GM23338 (cell line): ENCODE data around the gene OR51V1. TPM values are rescaled to one million over a fixed set of nuclear protein-coding genes. Genes with fewer than 3 reads are reported as not detected.

Experiments used
- ATAC-seq: fragments of 200-7000 bp; cut with Tn5 transposase; 3 replicates; pipeline ENCODE4 v1.9.1; 2020
- DNase-seq: peaks from one replicate; pipeline ENCODE4 v3.0.0-alpha.2; 2015; ENCODE audit warnings: low spot score
- H2AFZ ChIP-seq: fragments of 200-600 bp; sonication (generic); 2 replicates; pipeline ENCODE4 v1.8.0; 2016; ENCODE audit warnings: antibody characterized with exemption, mild to moderate bottlenecking, moderate library complexity
- H3F3A ChIP-seq: fragments of 200-600 bp; sonication (generic); replicated peaks from 2 replicates; pipeline ENCODE4 v1.8.0; 2017; ENCODE audit warnings: antibody characterized with exemption, mixed run types, low read depth
- H3K27ac ChIP-seq: fragments of 200-600 bp; sonication (generic); 2 replicates; pipeline ENCODE4 v1.6.1; 2016; ENCODE audit warnings: low read depth
- H3K27me3 ChIP-seq: fragments of 200-600 bp; sonication (generic); 2 replicates; pipeline ENCODE4 v1.8.0; 2016; ENCODE audit warnings: mild to moderate bottlenecking, mixed run types, moderate library complexity; ENCODE audit not compliant: insufficient read depth
- H3K36me3 ChIP-seq: fragments of 200-600 bp; sonication (generic); 2 replicates; pipeline ENCODE4 v1.8.0; 2016; ENCODE audit warnings: mild to moderate bottlenecking; ENCODE audit not compliant: insufficient read depth
- H3K4me1 ChIP-seq: fragments of 200-600 bp; sonication (generic); 2 replicates; pipeline ENCODE4 v1.8.0; 2016; ENCODE audit warnings: mild to moderate bottlenecking, moderate library complexity; ENCODE audit not compliant: insufficient read depth
- H3K4me2 ChIP-seq: fragments of 200-600 bp; sonication (generic); 2 replicates; pipeline ENCODE4 v1.7.1; 2017; ENCODE audit warnings: mixed run types
- H3K4me3 ChIP-seq: fragments of 200-600 bp; sonication (generic); 2 replicates; pipeline ENCODE4 v1.6.1; 2016; ENCODE audit warnings: mixed run types
- H3K79me2 ChIP-seq: fragments of 200-600 bp; sonication (generic); replicated peaks from 2 replicates; pipeline ENCODE4 v1.8.0; 2017; ENCODE audit warnings: mild to moderate bottlenecking; ENCODE audit not compliant: insufficient read depth
- H3K9me2 ChIP-seq: fragments of 200-600 bp; sonication (generic); 2 replicates; pipeline ENCODE4 v1.8.0; 2017; ENCODE audit not compliant: insufficient read depth
- H4K20me1 ChIP-seq: fragments of 200-600 bp; sonication (generic); replicated peaks from 2 replicates; pipeline ENCODE4 v1.8.0; 2017; ENCODE audit warnings: mild to moderate bottlenecking; ENCODE audit not compliant: insufficient read depth
- H3K27ac Mint-ChIP-seq: 2 replicates; pipeline ENCODE4 v1.8.0; 2020; ENCODE audit warnings: inconsistent platforms, mild to moderate bottlenecking, moderate library complexity, mixed read lengths
- H3K27me3 Mint-ChIP-seq: 3 replicates; pipeline ENCODE4 v1.8.0; 2022; ENCODE audit warnings: low read depth, mild to moderate bottlenecking, moderate library complexity, mixed read lengths, inconsistent platforms; ENCODE audit not compliant: insufficient read depth, poor library complexity
- H3K36me3 Mint-ChIP-seq: 3 replicates; pipeline ENCODE4 v1.8.0; 2021; ENCODE audit warnings: low read depth, mild to moderate bottlenecking, inconsistent platforms, moderate library complexity, mixed read lengths
- H3K4me1 Mint-ChIP-seq: 3 replicates; pipeline ENCODE4 v1.8.0; 2020; ENCODE audit warnings: mild to moderate bottlenecking, inconsistent platforms, mixed read lengths
- H3K4me3 Mint-ChIP-seq: 3 replicates; pipeline ENCODE4 v1.8.0; 2021; ENCODE audit warnings: moderate library complexity, mild to moderate bottlenecking, inconsistent platforms, mixed read lengths
- H3K9me3 Mint-ChIP-seq: 3 replicates; pipeline ENCODE4 v1.8.0; 2020; ENCODE audit warnings: moderate library complexity, mild to moderate bottlenecking, inconsistent platforms, mixed read lengths
- CREB1 ChIP-seq: fragments of 250-450 bp; sonication (Bioruptor Pico); IDR thresholded peaks from 2 replicates; pipeline ENCODE4 v1.5.0; 2020; ENCODE audit warnings: low read depth, mild to moderate bottlenecking, moderate library complexity
- CTCF ChIP-seq, 2 experiments: fragments of 200-600 bp in 1 of 2; sonication (generic) in 1 of 2; conservative IDR thresholded peaks; 2 replicates each; pipeline versions ENCODE4 v1.5.1 to v1.6.1; 2016 to 2017; ENCODE audit warnings: antibody characterized with exemption in 2 of 2, low read depth in 2 of 2, mild to moderate bottlenecking in 2 of 2, moderate library complexity in 1 of 2
- EZH2 ChIP-seq: fragments of 200-600 bp; sonication (generic); IDR thresholded peaks from one replicate; pipeline ENCODE4 v1.8.0; 2017; ENCODE audit warnings: antibody characterized with exemption, mild to moderate bottlenecking, low read depth; ENCODE audit not compliant: unreplicated experiment
- EZH2phosphoT487 ChIP-seq: fragments of 200-600 bp; sonication (generic); IDR thresholded peaks from one replicate; pipeline ENCODE4 v1.8.1; 2018; ENCODE audit warnings: antibody characterized with exemption; ENCODE audit not compliant: unreplicated experiment
- JUNB ChIP-seq: IDR thresholded peaks from one replicate; pipeline ENCODE4 v1.6.1; 2016; ENCODE audit warnings: antibody characterized with exemption; ENCODE audit not compliant: unreplicated experiment
- NANOG ChIP-seq: IDR thresholded peaks from 2 replicates; pipeline ENCODE4 v1.6.1; 2016; ENCODE audit warnings: antibody characterized with exemption, borderline replicate concordance
- POLR2AphosphoS5 ChIP-seq: IDR thresholded peaks from 2 replicates; pipeline ENCODE4 v1.6.1; 2016; ENCODE audit warnings: antibody characterized with exemption, low read depth
- STAT1 ChIP-seq: IDR thresholded peaks from one replicate; pipeline ENCODE4 v1.6.1; 2016; ENCODE audit warnings: antibody characterized with exemption; ENCODE audit not compliant: unreplicated experiment
- ZNF114 ChIP-seq: fragments of 250-450 bp; sonication (Bioruptor Pico); IDR thresholded peaks from 2 replicates; pipeline ENCODE4 v1.5.0; 2020; ENCODE audit warnings: mild to moderate bottlenecking, moderate library complexity
- ZNF331 ChIP-seq: fragments of 250-450 bp; sonication (Bioruptor Pico); IDR thresholded peaks from 2 replicates; pipeline ENCODE4 v1.5.0; 2020; ENCODE audit warnings: low read depth, mild to moderate bottlenecking, moderate library complexity
- polyA plus RNA-seq: library from polyadenylated mRNA; unstranded; fragments of >200 nt; fragmentation: Nextera tagmentation; extraction: Ambion mirVana; gene quantifications from 2 replicates; pipeline ENCODE4 v1.2.1, GENCODE V29; 2016
- total RNA-seq: library from RNA; depleted of rRNA; stranded (reverse); fragments of >200 nt; shearing (Covaris generic); gene quantifications from 2 replicates; pipeline ENCODE4 v1.2.3, GENCODE V29; 2014
- TF ChIP-seq, protein P1 (sequence below): IDR thresholded peaks from 2 replicates; pipeline ENCODE4 v1.6.1; 2016; ENCODE audit warnings: antibody characterized with exemption

OR51V1 gene
- total and polyA plus RNA-seq, 2 experiments from 2014 or later = not detected

- TF ChIP-seq ZNF114 = no peak
- TF ChIP-seq CTCF (conservative IDR thresholded peaks at IDR 0.05; ENCODE audit: low read depth in 2 of 2) = no peak
- TF ChIP-seq ZNF331 (CRISPR knock-in tag) = no peak
- TF ChIP-seq STAT1 = no peak
- TF ChIP-seq EZH2 = no peak
- TF ChIP-seq, protein P1, sequence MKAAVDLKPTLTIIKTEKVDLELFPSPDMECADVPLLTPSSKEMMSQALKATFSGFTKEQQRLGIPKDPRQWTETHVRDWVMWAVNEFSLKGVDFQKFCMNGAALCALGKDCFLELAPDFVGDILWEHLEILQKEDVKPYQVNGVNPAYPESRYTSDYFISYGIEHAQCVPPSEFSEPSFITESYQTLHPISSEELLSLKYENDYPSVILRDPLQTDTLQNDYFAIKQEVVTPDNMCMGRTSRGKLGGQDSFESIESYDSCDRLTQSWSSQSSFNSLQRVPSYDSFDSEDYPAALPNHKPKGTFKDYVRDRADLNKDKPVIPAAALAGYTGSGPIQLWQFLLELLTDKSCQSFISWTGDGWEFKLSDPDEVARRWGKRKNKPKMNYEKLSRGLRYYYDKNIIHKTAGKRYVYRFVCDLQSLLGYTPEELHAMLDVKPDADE = no peak
These were observed 27.6 kb upstream of the OR51V1 start (continued) for GRCh38 chr11:5228124-5228523.

GRCh38 chr11:5227681-5228080 lies 27.2 kb upstream of the OR51V1 start:
- H3K4me1 Mint-ChIP-seq = no peaks in the 10 kb centered on the region
- Histone ChIP-seq H4K20me1 (no peaks in the 10 kb centered on the region), H3F3A (no peaks in the 10 kb centered on the region), H3K9me2 (no peaks in the 10 kb centered on the region), H3K79me2 (no peaks in the 10 kb centered on the region), H3K27ac (no peak overlapping the region), H3K27me3 (no peaks in the 10 kb centered on the region), H3K4me3 (no peak overlapping the region), H3K4me1 (no peaks in the 10 kb centered on the region), H3K36me3 (no peaks in the 10 kb centered on the region), H3K4me2 (no peak overlapping the region), H2AFZ (no peak overlapping the region)
- ATAC-seq = no peak
- H3K9me3 Mint-ChIP-seq = peaks cover 4% of the 10 kb centered on the region; the same call in 1 of the 3 replicates
- no peak overlapping the region for H3K4me3 Mint-ChIP-seq
- DNase-seq = no peak
- no peaks in the 10 kb centered on the region for H3K27me3 Mint-ChIP-seq
- TF ChIP-seq, protein P1 = no peak
- TF ChIP-seq NANOG = no peak
- H3K36me3 Mint-ChIP-seq = no peaks in the 10 kb centered on the region; the same call in 2 of the 3 replicates
- H3K27ac Mint-ChIP-seq = no peak overlapping the region

- Mint-ChIP-seq H3K27me3 (no peaks in the 10 kb centered on the region), H3K27ac (no peak within 1 kb of the TSS), H3K4me1 (no peaks in the 10 kb centered on the region), H3K9me3 (peaks cover 12% of the 10 kb centered on the region), H3K36me3 (peaks cover 5% of the 10 kb centered on the region; the same call in 2 of the 3 replicates), H3K4me3 (no peak within 1 kb of the TSS)
- no peaks in the 10 kb centered on the region for H3K4me1 ChIP-seq
- no peaks in the 10 kb centered on the region for H3K9me2 ChIP-seq
- ATAC-seq (no peak), DNase-seq (no peak)
- no peaks in the 10 kb centered on the region for H3K27me3 ChIP-seq
- no peak within 1 kb of the TSS for H3K4me3 ChIP-seq
- H3F3A ChIP-seq = no peaks in the 10 kb centered on the region
- no peak within 1 kb of the TSS for H2AFZ ChIP-seq
- no peaks in the 10 kb centered on the region for H4K20me1 ChIP-seq
- no peak within 1 kb of the TSS for H3K27ac ChIP-seq
- no peaks in the 10 kb centered on the region for H3K36me3 ChIP-seq
- no peaks in the 10 kb centered on the region for H3K79me2 ChIP-seq
- H3K4me2 ChIP-seq = no peak within 1 kb of the TSS
- TF ChIP-seq, protein P1 = no peak
- TF ChIP-seq ZNF331 (CRISPR knock-in tag) (no peak), POLR2AphosphoS5 (no peak), STAT1 (no peak), ZNF114 (no peak), JUNB (no peak), CREB1 (CRISPR knock-in tag) (no peak), EZH2 (no peak), EZH2phosphoT487 (no peak), CTCF (conservative IDR thresholded peaks at IDR 0.05; ENCODE audit: low read depth in 2 of 2) (no peak), NANOG (no peak)
These were observed 26.3 kb upstream of the OR51V1 start, which contains the start of gene HBB for GRCh38 chr11:5226732-5227310. Gene HBB (minus strand): TSS chr11:5227071. CDS start chr11:5227021, 50 bp downstream.
